Neural cell (in vitro differentiated cells): ENCODE measurements around the gene SLC26A5. TPM values are rescaled to one million over a fixed set of nuclear protein-coding genes. Genes with fewer than 3 reads are reported as not detected.

ENCODE experiments used
- H2AFZ ChIP-seq: fragments of 200-600, 300-800 bp; sonication (generic), shearing (Covaris generic); 2 replicates; pipeline ENCODE4 v1.6.0; 2014; ENCODE audit warnings: low read depth, mild to moderate bottlenecking, antibody characterized with exemption, low read length, moderate library complexity
- H3F3A ChIP-seq: fragments of 200-600 bp; shearing (Covaris generic); 2 replicates; pipeline ENCODE4 v1.6.1; 2016; ENCODE audit warnings: mild to moderate bottlenecking, moderate library complexity, mixed read lengths, antibody characterized with exemption, low read length; ENCODE audit not compliant: insufficient read depth, poor library complexity, severe bottlenecking
- H3K27ac ChIP-seq: fragments of 200-600, 300-800 bp; sonication (generic), shearing (Covaris generic); 2 replicates; pipeline ENCODE4 v1.5.1; 2014; ENCODE audit warnings: mild to moderate bottlenecking, low read length, moderate library complexity
- H3K27me3 ChIP-seq: fragments of 300-800, 200-600 bp; sonication (generic), shearing (Covaris generic); 2 replicates; pipeline ENCODE4 v1.6.0; 2014; ENCODE audit warnings: mild to moderate bottlenecking, low read depth, low read length, moderate library complexity; ENCODE audit not compliant: insufficient read depth
- H3K36me3 ChIP-seq: fragments of 300-800, 200-600 bp; sonication (generic), shearing (Covaris generic); 2 replicates; pipeline ENCODE4 v1.5.1; 2014; ENCODE audit warnings: mild to moderate bottlenecking, antibody characterized with exemption, low read length, moderate library complexity; ENCODE audit not compliant: insufficient read depth
- H3K4me2 ChIP-seq: fragments of 300-800, 200-600 bp; sonication (generic), shearing (Covaris generic); 2 replicates; pipeline ENCODE4 v1.6.0; 2014; ENCODE audit warnings: mild to moderate bottlenecking, low read length
- H3K4me3 ChIP-seq: fragments of 300-800, 200-600 bp; sonication (generic), shearing (Covaris generic); 2 replicates; pipeline ENCODE4 v1.5.1; 2014; ENCODE audit warnings: mild to moderate bottlenecking, low read length, moderate library complexity
- H3K79me2 ChIP-seq: fragments of 200-600 bp; shearing (Covaris generic); replicated peaks from 2 replicates; pipeline ENCODE4 v1.6.0; 2014; ENCODE audit warnings: mild to moderate bottlenecking, low read length, moderate library complexity; ENCODE audit not compliant: insufficient read depth
- H3K9ac ChIP-seq: fragments of 300-800, 200-600 bp; sonication (generic), shearing (Covaris generic); 2 replicates; pipeline ENCODE4 v1.6.1; 2016; ENCODE audit warnings: mild to moderate bottlenecking, low read length, mixed read lengths
- H3K9me2 ChIP-seq: fragments of 200-600 bp; shearing (Covaris generic); 2 replicates; pipeline ENCODE4 v1.6.1; 2016; ENCODE audit warnings: mild to moderate bottlenecking, low read length, mixed read lengths; ENCODE audit not compliant: insufficient read depth
- H3K9me3 ChIP-seq: fragments of 200-600, 300-800 bp; sonication (generic), shearing (Covaris generic); 2 replicates; pipeline ENCODE4 v1.6.1; 2016; ENCODE audit warnings: mild to moderate bottlenecking, mixed run types, low read length, moderate library complexity, mixed read lengths
- H4K20me1 ChIP-seq: fragments of 200-600 bp; shearing (Covaris generic); 2 replicates; pipeline ENCODE4 v1.6.1; 2016; ENCODE audit warnings: mild to moderate bottlenecking, mixed run types; ENCODE audit not compliant: insufficient read depth
- EP300 ChIP-seq: fragments of 450-650 bp; conservative IDR thresholded peaks from 2 replicates; pipeline ENCODE4 v1.6.1; 2014; ENCODE audit warnings: antibody characterized with exemption, mild to moderate bottlenecking, moderate library complexity; ENCODE audit not compliant: poor library complexity, severe bottlenecking
- EZH2 ChIP-seq: fragments of 200-600, 300-800 bp; shearing (Covaris generic), sonication (generic); IDR thresholded peaks from 2 replicates; pipeline ENCODE4 v1.6.1; 2014; ENCODE audit warnings: antibody characterized with exemption, low read length, borderline replicate concordance, mild to moderate bottlenecking; ENCODE audit not compliant: insufficient read depth, poor library complexity, severe bottlenecking
- MXI1 ChIP-seq: fragments of 450-650 bp; conservative IDR thresholded peaks from 2 replicates; pipeline ENCODE4 v1.6.1; 2014; ENCODE audit warnings: antibody characterized with exemption, mild to moderate bottlenecking; ENCODE audit not compliant: poor library complexity, severe bottlenecking
- POLR2AphosphoS5 ChIP-seq: IDR thresholded peaks from 2 replicates; pipeline ENCODE4 v1.6.1; 2012
- RAD21 ChIP-seq: fragments of 450-650 bp; conservative IDR thresholded peaks from 2 replicates; pipeline ENCODE4 v1.6.1; 2014; ENCODE audit warnings: antibody characterized with exemption, mild to moderate bottlenecking, moderate library complexity
- SMC3 ChIP-seq: fragments of 450-650 bp; conservative IDR thresholded peaks from 2 replicates; pipeline ENCODE4 v1.6.1; 2014; ENCODE audit warnings: antibody characterized with exemption, mild to moderate bottlenecking, moderate library complexity; ENCODE audit not compliant: poor library complexity
- TAF1 ChIP-seq: IDR thresholded peaks from 2 replicates; pipeline ENCODE4 v1.6.1; 2012; ENCODE audit warnings: low read depth
- polyA plus RNA-seq: library from polyadenylated mRNA; depleted of rRNA; stranded (reverse); fragments of >200 nt; gene quantifications from 2 replicates; pipeline ENCODE4 v1.2.3, GENCODE V29; 2014
- TF ChIP-seq, protein P1 (sequence below): fragments of 450-650 bp; IDR thresholded peaks from 2 replicates; pipeline ENCODE4 v1.5.1; 2014; ENCODE audit warnings: antibody characterized with exemption, mild to moderate bottlenecking, moderate library complexity; ENCODE audit not compliant: poor library complexity, severe bottlenecking
- TF ChIP-seq, protein P2 (sequence below): IDR thresholded peaks from 2 replicates; pipeline ENCODE4 v1.6.1; 2012; ENCODE audit warnings: borderline replicate concordance

Gene SLC26A5
- polyA plus RNA-seq, 1 donor from 2014 or later, result not detected

DNA sequence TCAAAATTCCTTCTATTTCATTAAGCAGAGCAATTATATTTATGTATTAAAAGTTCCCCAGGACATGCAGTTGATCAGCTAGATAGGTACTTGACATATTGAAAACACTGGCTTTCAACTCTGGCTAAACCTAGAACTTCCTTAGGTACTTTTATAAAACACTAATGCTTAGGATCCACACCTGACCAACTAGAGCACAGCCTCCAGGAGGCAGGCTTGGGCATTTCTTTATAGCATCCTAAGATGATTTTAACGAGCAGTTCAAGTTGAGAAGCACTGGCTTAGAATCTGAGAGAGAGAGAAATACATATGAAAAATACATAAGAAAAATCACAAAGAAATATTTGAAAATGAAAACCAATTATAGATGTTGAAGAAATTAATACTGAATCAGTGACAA, 20.8 kb downstream of the SLC26A5 start:
- Histone ChIP-seq H3K79me2 (no peaks in the 10 kb centered on the region), H3K9ac (no peak overlapping the region), H3K4me2 (no peak overlapping the region), H3K27me3 (no peaks in the 10 kb centered on the region), H3K9me2 (no peaks in the 10 kb centered on the region), H3F3A (no peaks in the 10 kb centered on the region), H2AFZ (no peak overlapping the region), H3K36me3 (no peaks in the 10 kb centered on the region), H3K9me3 (no peaks in the 10 kb centered on the region), H4K20me1 (no peaks in the 10 kb centered on the region), H3K4me3 (no peak overlapping the region), H3K27ac (no peak overlapping the region)
- TF ChIP-seq EP300, result no peak
- TF ChIP-seq MXI1, result no peak
- no peak for TF ChIP-seq RAD21
- TF ChIP-seq SMC3, result no peak
- TF ChIP-seq, protein P1, sequence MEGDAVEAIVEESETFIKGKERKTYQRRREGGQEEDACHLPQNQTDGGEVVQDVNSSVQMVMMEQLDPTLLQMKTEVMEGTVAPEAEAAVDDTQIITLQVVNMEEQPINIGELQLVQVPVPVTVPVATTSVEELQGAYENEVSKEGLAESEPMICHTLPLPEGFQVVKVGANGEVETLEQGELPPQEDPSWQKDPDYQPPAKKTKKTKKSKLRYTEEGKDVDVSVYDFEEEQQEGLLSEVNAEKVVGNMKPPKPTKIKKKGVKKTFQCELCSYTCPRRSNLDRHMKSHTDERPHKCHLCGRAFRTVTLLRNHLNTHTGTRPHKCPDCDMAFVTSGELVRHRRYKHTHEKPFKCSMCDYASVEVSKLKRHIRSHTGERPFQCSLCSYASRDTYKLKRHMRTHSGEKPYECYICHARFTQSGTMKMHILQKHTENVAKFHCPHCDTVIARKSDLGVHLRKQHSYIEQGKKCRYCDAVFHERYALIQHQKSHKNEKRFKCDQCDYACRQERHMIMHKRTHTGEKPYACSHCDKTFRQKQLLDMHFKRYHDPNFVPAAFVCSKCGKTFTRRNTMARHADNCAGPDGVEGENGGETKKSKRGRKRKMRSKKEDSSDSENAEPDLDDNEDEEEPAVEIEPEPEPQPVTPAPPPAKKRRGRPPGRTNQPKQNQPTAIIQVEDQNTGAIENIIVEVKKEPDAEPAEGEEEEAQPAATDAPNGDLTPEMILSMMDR, result no peak
- no peak for TF ChIP-seq EZH2
- no peak for TF ChIP-seq TAF1
- TF ChIP-seq, protein P2, sequence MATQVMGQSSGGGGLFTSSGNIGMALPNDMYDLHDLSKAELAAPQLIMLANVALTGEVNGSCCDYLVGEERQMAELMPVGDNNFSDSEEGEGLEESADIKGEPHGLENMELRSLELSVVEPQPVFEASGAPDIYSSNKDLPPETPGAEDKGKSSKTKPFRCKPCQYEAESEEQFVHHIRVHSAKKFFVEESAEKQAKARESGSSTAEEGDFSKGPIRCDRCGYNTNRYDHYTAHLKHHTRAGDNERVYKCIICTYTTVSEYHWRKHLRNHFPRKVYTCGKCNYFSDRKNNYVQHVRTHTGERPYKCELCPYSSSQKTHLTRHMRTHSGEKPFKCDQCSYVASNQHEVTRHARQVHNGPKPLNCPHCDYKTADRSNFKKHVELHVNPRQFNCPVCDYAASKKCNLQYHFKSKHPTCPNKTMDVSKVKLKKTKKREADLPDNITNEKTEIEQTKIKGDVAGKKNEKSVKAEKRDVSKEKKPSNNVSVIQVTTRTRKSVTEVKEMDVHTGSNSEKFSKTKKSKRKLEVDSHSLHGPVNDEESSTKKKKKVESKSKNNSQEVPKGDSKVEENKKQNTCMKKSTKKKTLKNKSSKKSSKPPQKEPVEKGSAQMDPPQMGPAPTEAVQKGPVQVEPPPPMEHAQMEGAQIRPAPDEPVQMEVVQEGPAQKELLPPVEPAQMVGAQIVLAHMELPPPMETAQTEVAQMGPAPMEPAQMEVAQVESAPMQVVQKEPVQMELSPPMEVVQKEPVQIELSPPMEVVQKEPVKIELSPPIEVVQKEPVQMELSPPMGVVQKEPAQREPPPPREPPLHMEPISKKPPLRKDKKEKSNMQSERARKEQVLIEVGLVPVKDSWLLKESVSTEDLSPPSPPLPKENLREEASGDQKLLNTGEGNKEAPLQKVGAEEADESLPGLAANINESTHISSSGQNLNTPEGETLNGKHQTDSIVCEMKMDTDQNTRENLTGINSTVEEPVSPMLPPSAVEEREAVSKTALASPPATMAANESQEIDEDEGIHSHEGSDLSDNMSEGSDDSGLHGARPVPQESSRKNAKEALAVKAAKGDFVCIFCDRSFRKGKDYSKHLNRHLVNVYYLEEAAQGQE, result no peak
- TF ChIP-seq POLR2AphosphoS5, result no peak

DNA sequence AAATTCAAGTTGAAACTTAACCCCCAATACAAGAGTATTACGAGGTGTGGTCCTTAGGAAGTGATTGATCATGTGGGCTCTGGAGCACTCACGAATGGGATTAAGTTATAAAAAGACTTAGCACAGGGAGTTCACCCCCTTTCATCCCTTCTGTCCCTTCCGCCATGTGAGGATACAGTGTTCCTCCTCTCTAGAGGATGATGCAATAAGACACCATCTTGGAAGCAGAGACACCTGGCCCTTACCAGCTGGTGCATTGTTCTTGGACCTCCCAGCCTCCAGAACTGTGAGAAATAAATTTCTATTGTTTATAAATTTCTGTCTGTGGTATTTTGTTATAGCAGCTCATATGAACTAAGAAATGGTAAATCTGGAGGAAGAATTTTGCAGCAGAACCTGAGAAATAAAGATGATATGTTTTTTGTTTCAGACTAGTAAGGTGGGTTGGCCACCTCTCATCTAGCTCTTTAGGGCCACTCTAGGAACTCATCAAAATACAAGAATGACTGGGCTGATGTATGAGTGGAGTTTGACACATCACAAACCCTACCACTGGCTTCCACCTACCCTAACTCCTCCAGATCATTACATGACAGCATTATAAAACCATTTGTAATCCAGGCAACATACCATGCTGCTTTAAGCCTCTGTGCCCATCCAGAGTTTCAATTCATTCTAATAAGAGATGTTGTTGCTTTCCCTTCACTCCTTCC, 22.4 kb downstream of the SLC26A5 start:
- H3K9me2 ChIP-seq, result no peaks in the 10 kb centered on the region
- no peaks in the 10 kb centered on the region for H3K36me3 ChIP-seq
- no peaks in the 10 kb centered on the region for H3K9me3 ChIP-seq
- H3F3A ChIP-seq, result no peaks in the 10 kb centered on the region
- no peak overlapping the region for H3K4me2 ChIP-seq
- H3K27me3 ChIP-seq, result no peaks in the 10 kb centered on the region
- H3K79me2 ChIP-seq, result no peaks in the 10 kb centered on the region
- no peak overlapping the region for H3K9ac ChIP-seq
- TF ChIP-seq MXI1 (no peak), EP300 (no peak), RAD21 (no peak), SMC3 (no peak), TAF1 (no peak), EZH2 (no peak), POLR2AphosphoS5 (no peak)
- TF ChIP-seq, protein P1, result no peak
- TF ChIP-seq, protein P2, result no peak
- no peak overlapping the region for H3K27ac ChIP-seq
- no peak overlapping the region for H3K4me3 ChIP-seq
- no peak overlapping the region for H2AFZ ChIP-seq
- no peaks in the 10 kb centered on the region for H4K20me1 ChIP-seq
